GM10248 (cell line): Measurements from ENCODE around the gene RAD51B.

Experiments used
- CTCF ChIA-PET: fragments of 300-600 bp; sonication (Branson Sonifier 250); formaldehyde crosslinking; extraction: SDS; loops from one replicate; lab custom pipeline; 2021; ENCODE audit warnings: antibody characterized with exemption; lab: Yijun Ruan, JAX
- POLR2A ChIA-PET: fragments of 350-650 bp; sonication (Branson Sonifier 250); formaldehyde crosslinking; extraction: SDS; loops from one replicate; lab custom pipeline; 2020; ENCODE audit warnings: antibody characterized with exemption; lab: Yijun Ruan, JAX
- DNase-seq: peaks from one replicate; pipeline ENCODE4 v3.0.0; 2012; ENCODE audit errors: extremely low spot score
- CTCF ChIP-seq: IDR thresholded peaks from 2 replicates; pipeline ENCODE4 v1.5.1; 2012; ENCODE audit warnings: mild to moderate bottlenecking, low read depth; ENCODE audit errors: extremely low read depth, missing control alignments, control extremely low read depth

RAD51B gene

GRCh38 chr14:68689511-68689910 lies 869.9 kb downstream of the RAD51B start:
- DNase-seq = no peak
- ChIA-PET POLR2A (no interaction called here), CTCF (interaction anchor here (1.0 to 1.3 kb wide), 3 partner anchors 13 to 65 kb away, joined by 3 to 5 read pairs (median 3); no protein-coding TSS in a partner anchor)
- TF ChIP-seq CTCF = no peak

- ChIA-PET CTCF (interaction anchor here (1.1 kb wide), 1 partner anchor 24 kb away, joined by 3 read pairs; no protein-coding TSS in a partner anchor), POLR2A (no interaction called here)
- no peak for TF ChIP-seq CTCF
- DNase-seq = no peak
These were observed 870.7 kb downstream of the RAD51B start for GRCh38 chr14:68690089-68690958.

- TF ChIP-seq CTCF = no peak
- ChIA-PET POLR2A (interaction anchor here (1.1 kb wide), 1 partner anchor 102 kb away, joined by 3 read pairs; the partner anchor contains the start of gene ZFP36L1), CTCF (interaction anchor here (1.1 to 1.4 kb wide), 2 partner anchors 23 to 26 kb away, joined by 3 to 4 read pairs; no protein-coding TSS in a partner anchor)
- no peak for DNase-seq
These were observed 871.6 kb downstream of the RAD51B start for GRCh38 chr14:68691031-68691791.

- DNase-seq = no peak
- ChIA-PET POLR2A (interaction anchor here (1.1 kb wide), 1 partner anchor 102 kb away, joined by 3 read pairs; the partner anchor contains the start of gene ZFP36L1), CTCF (interaction anchor here (1.4 kb wide), 1 partner anchor 26 kb away, joined by 4 read pairs; no protein-coding TSS in a partner anchor)
- TF ChIP-seq CTCF = no peak
These were observed 872.2 kb downstream of the RAD51B start for GRCh38 chr14:68691792-68692118.

- CTCF ChIA-PET = interaction anchor here (1.4 kb wide), 1 partner anchor 27 kb away, joined by 4 read pairs; no protein-coding TSS in a partner anchor
- POLR2A ChIA-PET = interaction anchor here (1.1 kb wide), 1 partner anchor 101 kb away, joined by 3 read pairs; the partner anchor contains the start of gene ZFP36L1
- no peak for DNase-seq
- no peak for TF ChIP-seq CTCF
These were observed 872.6 kb downstream of the RAD51B start for GRCh38 chr14:68692216-68692615.
